Liver (tissue), 9 donors: ENCODE data around the gene PDE4C. TPM values are rescaled to one million over a fixed set of nuclear protein-coding genes. Genes with fewer than 3 reads are reported as not detected.

ENCODE experiments used
- DNase-seq: peaks from one replicate; pipeline ENCODE4 v3.0.0-alpha.2; 2017; ENCODE audit warnings: low spot score
- H3K27ac ChIP-seq, 2 donors: one replicate each; pipeline ENCODE4 v1.7.0; 2013; ENCODE audit warnings: inconsistent platforms in 2 of 2, low read length in 2 of 2, control low read depth in 1 of 2, low read depth in 1 of 2, mild to moderate bottlenecking in 1 of 2
- H3K27me3 ChIP-seq, 4 donors: one replicate each; pipeline versions ENCODE4 v1.6.1 to v1.7.0; 2013; ENCODE audit warnings: low read length in 3 of 4, inconsistent platforms in 1 of 4, mild to moderate bottlenecking in 1 of 4, moderate library complexity in 1 of 4; ENCODE audit not compliant: control insufficient read depth in 4 of 4, insufficient read depth in 4 of 4
- H3K36me3 ChIP-seq, 4 donors: one replicate each; pipeline versions ENCODE4 v1.6.1 to v1.7.0; 2013; ENCODE audit warnings: low read length in 3 of 4, mild to moderate bottlenecking in 3 of 4, low read depth in 1 of 4, moderate library complexity in 1 of 4; ENCODE audit not compliant: control insufficient read depth in 4 of 4, insufficient read depth in 3 of 4
- H3K4me1 ChIP-seq, 4 donors: one replicate each; pipeline versions ENCODE4 v1.6.1 to v1.7.0; 2013; ENCODE audit warnings: low read length in 3 of 4, mild to moderate bottlenecking in 3 of 4, moderate library complexity in 1 of 4; ENCODE audit not compliant: control insufficient read depth in 4 of 4, insufficient read depth in 4 of 4
- H3K4me3 ChIP-seq, 3 donors: one replicate each; pipeline versions ENCODE4 v1.6.1 to v1.7.0; 2013; ENCODE audit warnings: low read length in 3 of 3, control low read depth in 1 of 3, low read depth in 1 of 3, mild to moderate bottlenecking in 1 of 3
- H3K9ac ChIP-seq, 2 donors: one replicate each; pipeline ENCODE4 v1.7.0; 2013; ENCODE audit warnings: low read length in 2 of 2, mild to moderate bottlenecking in 2 of 2, moderate library complexity in 2 of 2, control low read depth in 1 of 2, low read depth in 1 of 2
- H3K9me3 ChIP-seq, 4 donors: one replicate each; pipeline versions ENCODE4 v1.6.1 to v1.7.0; 2013; ENCODE audit warnings: low read length in 3 of 4; ENCODE audit not compliant: control insufficient read depth in 4 of 4
- ATF3 ChIP-seq: IDR thresholded peaks from 2 replicates; pipeline ENCODE4 v1.6.1; 2016; ENCODE audit warnings: antibody characterized with exemption
- CTCF ChIP-seq: fragments of 150-350 bp; IDR thresholded peaks from 2 replicates; pipeline ENCODE4 v1.5.1; 2017; ENCODE audit warnings: improper control_type of control experiment, low read depth, low read length; ENCODE audit not compliant: missing input control
- GABPA ChIP-seq, 2 donors: IDR thresholded peaks in 1 of 2; conservative IDR thresholded peaks in 1 of 2; 2 replicates each; pipeline ENCODE4 v1.6.1; 2016; ENCODE audit warnings: antibody characterized with exemption in 2 of 2, mild to moderate bottlenecking in 1 of 2, moderate library complexity in 1 of 2
- MAX ChIP-seq: IDR thresholded peaks from 2 replicates; pipeline ENCODE4 v1.6.1; 2016; ENCODE audit warnings: antibody characterized with exemption
- REST ChIP-seq: IDR thresholded peaks from 2 replicates; pipeline ENCODE4 v1.6.1; 2016; ENCODE audit warnings: antibody characterized with exemption, mild to moderate bottlenecking
- YY1 ChIP-seq: IDR thresholded peaks from 2 replicates; pipeline ENCODE4 v1.6.1; 2016; ENCODE audit warnings: antibody characterized with exemption, mild to moderate bottlenecking
- ZBTB33 ChIP-seq: IDR thresholded peaks from 2 replicates; pipeline ENCODE4 v1.6.1; 2016; ENCODE audit warnings: antibody characterized with exemption
- WGBS: extraction: QIAGEN DNeasy Blood & Tissue Kit; methylation state at CpG from one replicate; pipeline ENCODE4 v1.1.7; 2013; 5-methylcytosine and 5-hydroxymethylcytosine counted together
- polyA plus RNA-seq, 2 donors: library from polyadenylated mRNA; stranded (reverse) in 1 of 2; unstranded in 1 of 2; fragments of 200-250 nt in 1 of 2; fragments of >200 nt in 1 of 2; fragmentation: Nextera tagmentation in 1 of 2; extraction: Ambion mirVana in 1 of 2; gene quantifications; one replicate each; pipeline versions ENCODE4 v1.2.1 to v1.2.3, GENCODE V29; 2013 to 2015
- total RNA-seq, 2 donors: library from RNA; depleted of rRNA; stranded (reverse); fragments of >200 nt; gene quantifications; one replicate each; pipeline ENCODE4 v1.2.3, GENCODE V29; 2014
- donor health status: healthy.
- donor health status: healthy.
- donor health status: healthy.
- donor health status: healthy.
- donor health status: healthy.

The PDE4C gene
- total and polyA plus RNA-seq, 4 donors = 0.23 to 0.75 (median 0.51) TPM; not detected in 1

- Histone ChIP-seq H3K36me3 (no peaks in the 10 kb centered on the region), H3K27me3 (peaks cover 0 to 6% (median 0%) of the 10 kb centered on the region in 4 donors), H3K9ac (no peak overlapping the region), H3K4me3 (no peak overlapping the region), H3K4me1 (no peaks in the 10 kb centered on the region), H3K27ac (no peak overlapping the region), H3K9me3 (peaks cover 0 to 7% (median 6%) of the 10 kb centered on the region in 4 donors)
- TF ChIP-seq YY1 (no peak), CTCF (no peak), MAX (no peak), REST (peak; percentile 99), ATF3 (no peak), ZBTB33 (no peak)
- 21% methylated on average over 37 of the region's 37 CpGs for WGBS
- DNase-seq = peak; percentile 57
These were observed 7.1 kb upstream of the PDE4C start for GRCh38 chr19:18233224-18233825.

- Histone ChIP-seq H3K9ac (no peak overlapping the region), H3K27ac (no peak overlapping the region), H3K4me3 (no peak overlapping the region), H3K27me3 (peaks cover 0 to 6% (median 0%) of the 10 kb centered on the region in 4 donors), H3K36me3 (no peaks in the 10 kb centered on the region), H3K9me3 (peaks cover 0 to 7% (median 6%) of the 10 kb centered on the region in 4 donors), H3K4me1 (no peaks in the 10 kb centered on the region)
- no peak for DNase-seq
- TF ChIP-seq GABPA (IDR thresholded peaks at IDR 0.05 in 1 of 2, conservative IDR thresholded peaks at IDR 0.05 in 1 of 2) (no peak), REST (no peak)
- 10% methylated on average over 46 of the region's 46 CpGs for WGBS
These were observed 6.4 kb upstream of the PDE4C start for GRCh38 chr19:18232540-18233223.
